Dermis blood vessel endothelial cell (primary cell): ENCODE data around the gene VAV2. TPM values are rescaled to one million over a fixed set of nuclear protein-coding genes. Genes with fewer than 3 reads are reported as not detected.
A peak's percentile ranks its signal among the peaks of the same experiment; 100 is the strongest.

Source experiments
- DNase-seq: peaks from one replicate; pipeline ENCODE4 v3.0.0; 2010
- total RNA-seq: library from RNA; depleted of rRNA; stranded (reverse); fragments of >200 nt; gene quantifications from 2 replicates; pipeline ENCODE4 v1.2.3, GENCODE V29; 2014

VAV2 gene
- total RNA-seq, 1 donor from 2014 or later: 19.6 TPM

- peak; percentile 59 for DNase-seq
Measured at GRCh38 chr9:133874060-133874657, 118.0 kb downstream of the VAV2 start.

GRCh38 chr9:133873461-133873891 lies 118.6 kb downstream of the VAV2 start:
- DNase-seq: peak; percentile 26

- DNase-seq: no peak
Measured at GRCh38 chr9:133873009-133873408, 119.1 kb downstream of the VAV2 start.

GRCh38 chr9:133870598-133871595 lies 121.2 kb downstream of the VAV2 start:
- no peak for DNase-seq

GRCh38 chr9:133869674-133870405 lies 122.3 kb downstream of the VAV2 start:
- DNase-seq: peak; percentile 33

GRCh38 chr9:133868203-133868602 lies 123.9 kb downstream of the VAV2 start:
- DNase-seq: no peak

- no peak for DNase-seq
Measured at GRCh38 chr9:133866946-133867345, 125.2 kb downstream of the VAV2 start.

GRCh38 chr9:133864011-133864410 lies 128.1 kb downstream of the VAV2 start:
- DNase-seq: no peak

- DNase-seq: no peak
Measured at GRCh38 chr9:133863257-133863592, 128.9 kb downstream of the VAV2 start.

- peak; percentile 23 for DNase-seq
Measured at GRCh38 chr9:133862585-133863256, 129.4 kb downstream of the VAV2 start.

- DNase-seq: no peak
Measured at GRCh38 chr9:133861692-133862091, 130.4 kb downstream of the VAV2 start.

- no peak for DNase-seq
Measured at GRCh38 chr9:133861086-133861485, 131.0 kb downstream of the VAV2 start.

GRCh38 chr9:133858771-133859170 lies 133.4 kb downstream of the VAV2 start:
- no peak for DNase-seq

- DNase-seq: no peak
Measured at GRCh38 chr9:133857639-133858038, 134.5 kb downstream of the VAV2 start.

- no peak for DNase-seq
Measured at GRCh38 chr9:133856798-133857197, 135.3 kb downstream of the VAV2 start.

GRCh38 chr9:133855802-133856521 lies 136.2 kb downstream of the VAV2 start:
- peak; percentile 78 for DNase-seq

GRCh38 chr9:133855371-133855770 lies 136.8 kb downstream of the VAV2 start:
- no peak for DNase-seq

GRCh38 chr9:133854765-133855164 lies 137.4 kb downstream of the VAV2 start:
- no peak for DNase-seq

- DNase-seq: no peak
Measured at GRCh38 chr9:133854048-133854447, 138.1 kb downstream of the VAV2 start.

GRCh38 chr9:133853331-133853730 lies 138.8 kb downstream of the VAV2 start:
- DNase-seq: no peak

GRCh38 chr9:133852431-133852830 lies 139.7 kb downstream of the VAV2 start:
- no peak for DNase-seq

GRCh38 chr9:133851693-133852092 lies 140.4 kb downstream of the VAV2 start:
- no peak for DNase-seq
